Epithelial cell of esophagus (primary cell): ENCODE results near the gene CBL.

Experiments used
- DNase-seq: peaks from one replicate; pipeline ENCODE4 v3.0.0; 2010; ENCODE audit warnings: low read depth
- H3K4me3 ChIP-seq: 2 replicates; pipeline ENCODE4 v1.5.1; 2011; ENCODE audit warnings: mild to moderate bottlenecking, low read length, control low read depth
- CTCF ChIP-seq: IDR thresholded peaks from 2 replicates; pipeline ENCODE4 v1.5.1; 2011; ENCODE audit warnings: low read depth, mild to moderate bottlenecking, low read length, control low read depth, inconsistent platforms; ENCODE audit not compliant: insufficient read depth; ENCODE audit errors: missing control alignments

The CBL gene

GRCh38 chr11:119290894-119291497 lies 84.9 kb downstream of the CBL start:
- no peak overlapping the region for H3K4me3 ChIP-seq
- DNase-seq, result no peak
- TF ChIP-seq CTCF, result no peak

- TF ChIP-seq CTCF, result no peak
- no peak for DNase-seq
- H3K4me3 ChIP-seq, result no peak overlapping the region
These were observed 87.3 kb downstream of the CBL start for GRCh38 chr11:119293461-119293860.

GRCh38 chr11:119295178-119295577 lies 89.0 kb downstream of the CBL start:
- peak; percentile 24 for TF ChIP-seq CTCF
- no peak overlapping the region for H3K4me3 ChIP-seq
- peak; percentile 53 for DNase-seq

- H3K4me3 ChIP-seq, result no peak overlapping the region
- no peak for DNase-seq
- no peak for TF ChIP-seq CTCF
These were observed 91.8 kb downstream of the CBL start for GRCh38 chr11:119297938-119298337.

- no peak for DNase-seq
- no peak for TF ChIP-seq CTCF
- H3K4me3 ChIP-seq, result no peak overlapping the region
These were observed 92.6 kb downstream of the CBL start for GRCh38 chr11:119298726-119299125.

- no peak for DNase-seq
- TF ChIP-seq CTCF, result no peak
These were observed 93.3 kb downstream of the CBL start for GRCh38 chr11:119299416-119299815.

More at GRCh38 chr11:119299416-119299815, 93.3 kb downstream of the CBL start:
- no peak overlapping the region for H3K4me3 ChIP-seq
